ENCODE data around the gene AP3S1. TPM values are rescaled to one million over a fixed set of nuclear protein-coding genes. Genes with fewer than 3 reads are reported as not detected.

Gene AP3S1
- total RNA-seq, 1 experiment from 2014 or later: 60.8 TPM

GRCh38 chr5:115811406-115811805 is 30.3 kb upstream of the AP3S1 start:
- no peak overlapping the region for H3K4me3 Mint-ChIP-seq
- TF ChIP-seq ZNF219 (CRISPR knock-in tag; IDR thresholded peaks at IDR 0.05; ENCODE audit: borderline replicate concordance) (no peak), E2F5 (CRISPR knock-in tag; IDR thresholded peaks at IDR 0.05) (no peak), NR1H2 (CRISPR knock-in tag; IDR thresholded peaks at IDR 0.05) (no peak), RELA (CRISPR knock-in tag; IDR thresholded peaks at IDR 0.05; ENCODE audit: borderline replicate concordance) (no peak), NFYB (CRISPR knock-in tag; conservative IDR thresholded peaks at IDR 0.05; ENCODE audit: low read depth) (no peak), GTF2I (CRISPR knock-in tag; conservative IDR thresholded peaks at IDR 0.05) (no peak), GABPB1 (CRISPR knock-in tag; IDR thresholded peaks at IDR 0.05) (no peak), MXD4 (CRISPR knock-in tag; IDR thresholded peaks at IDR 0.05; ENCODE audit: borderline replicate concordance) (no peak), ZNF671 (CRISPR knock-in tag; IDR thresholded peaks at IDR 0.05) (no peak), OVOL2 (CRISPR knock-in tag; IDR thresholded peaks at IDR 0.05; ENCODE audit: borderline replicate concordance) (no peak), ETV6 (CRISPR knock-in tag; IDR thresholded peaks at IDR 0.05) (no peak), ZNF423 (CRISPR knock-in tag; IDR thresholded peaks at IDR 0.05) (no peak), JAZF1 (CRISPR knock-in tag; IDR thresholded peaks at IDR 0.05) (no peak), ATF2 (CRISPR knock-in tag; IDR thresholded peaks at IDR 0.05; ENCODE audit: borderline replicate concordance, low read depth) (no peak), CREB1 (CRISPR knock-in tag; IDR thresholded peaks at IDR 0.05) (no peak), MYBL2 (CRISPR knock-in tag; IDR thresholded peaks at IDR 0.05) (no peak), ZNF425 (CRISPR knock-in tag; conservative IDR thresholded peaks at IDR 0.05) (no peak), ZNF138 (CRISPR knock-in tag; conservative IDR thresholded peaks at IDR 0.05) (no peak)

GRCh38 chr5:115812372-115812771 is 29.4 kb upstream of the AP3S1 start:
- POLR2A ChIA-PET: no interaction called here
- TF ChIP-seq NR3C1 (CRISPR knock-in tag; conservative IDR thresholded peaks at IDR 0.05; ENCODE audit: low read depth) (no peak), ZNF281 (CRISPR knock-in tag; IDR thresholded peaks at IDR 0.05) (no peak), ARID4B (CRISPR knock-in tag; IDR thresholded peaks at IDR 0.05; ENCODE audit: borderline replicate concordance) (no peak), STAT6 (CRISPR knock-in tag; conservative IDR thresholded peaks at IDR 0.05; ENCODE audit: low read depth) (no peak)

More at GRCh38 chr5:115811406-115811805, 30.3 kb upstream of the AP3S1 start:
- ChIA-PET POLR2A (no interaction called here), CTCF (no interaction called here)
- DNase-seq (ENCODE audit: low spot score) (no peak), ATAC-seq (no peak)
- H3K27me3 Mint-ChIP-seq (ENCODE audit: low read depth): peaks cover 26% of the 10 kb centered on the region
- H3K9me3 Mint-ChIP-seq: no peaks in the 10 kb centered on the region
- peaks cover 13% of the 10 kb centered on the region for H3K36me3 Mint-ChIP-seq
- peaks cover 34% of the 10 kb centered on the region for H3K4me1 Mint-ChIP-seq
- no peak overlapping the region for H3K27ac Mint-ChIP-seq

More at GRCh38 chr5:115812372-115812771, 29.4 kb upstream of the AP3S1 start:
- peaks cover 27% of the 10 kb centered on the region for H3K27me3 Mint-ChIP-seq (ENCODE audit: low read depth)
- no peak overlapping the region for H3K27ac Mint-ChIP-seq
- no peak overlapping the region for H3K4me3 Mint-ChIP-seq
- ATAC-seq: no peak
- H3K36me3 Mint-ChIP-seq: peaks cover 12% of the 10 kb centered on the region
- no peak for DNase-seq (ENCODE audit: low spot score)
- no peaks in the 10 kb centered on the region for H3K9me3 Mint-ChIP-seq
- peaks cover 24% of the 10 kb centered on the region for H3K4me1 Mint-ChIP-seq
- CTCF ChIA-PET: no interaction called here

Measured in WTC11 (cell line).